Heart left ventricle (tissue), 16 donors: ENCODE results near the gene SCD. TPM values are rescaled to one million over a fixed set of nuclear protein-coding genes. Genes with fewer than 3 reads are reported as not detected.

ENCODE experiments used
- ATAC-seq, 4 donors: fragments of 200-7000 bp; cut with Tn5 transposase; one replicate each; pipeline ENCODE4 v1.9.1; 2020 to 2022; ENCODE audit warnings: moderate library complexity in 4 of 4, mild to moderate bottlenecking in 3 of 4, moderate number of reproducible peaks in 1 of 4
- DNase-seq, 5 donors: peaks; one replicate each; pipeline ENCODE4 v3.0.0-alpha.2; 2020
- H3K27ac ChIP-seq, 12 donors: fragments of 200-600 bp; sonication (generic) in 4 of 12; one replicate each; pipeline versions ENCODE4 v1.5.0 to v1.8.0; 2016 to 2022; ENCODE audit warnings: mild to moderate bottlenecking in 2 of 12
- H3K27me3 ChIP-seq, 9 donors: fragments of 200-600 bp; sonication (generic) in 2 of 9; one replicate each; pipeline versions ENCODE4 v1.5.1 to v1.8.0; 2016 to 2022; ENCODE audit warnings: mild to moderate bottlenecking in 3 of 9
- H3K36me3 ChIP-seq, 9 donors: fragments of 200-600 bp; sonication (generic) in 2 of 9; one replicate each; pipeline versions ENCODE4 v1.5.0 to v1.8.0; 2018 to 2022; ENCODE audit warnings: mild to moderate bottlenecking in 2 of 9
- H3K4me1 ChIP-seq, 12 donors: fragments of 200-600 bp; sonication (generic) in 4 of 12; one replicate each; pipeline versions ENCODE4 v1.5.0 to v1.8.0; 2016 to 2022; ENCODE audit warnings: mild to moderate bottlenecking in 3 of 12
- H3K4me3 ChIP-seq, 12 donors: fragments of 200-600 bp; sonication (generic) in 4 of 12; one replicate each; pipeline versions ENCODE4 v1.5.0 to v1.8.0; 2017 to 2022; ENCODE audit warnings: mild to moderate bottlenecking in 9 of 12, moderate library complexity in 4 of 12
- H3K9me3 ChIP-seq, 12 donors: fragments of 200-600 bp; sonication (generic) in 4 of 12; one replicate each; pipeline versions ENCODE4 v1.5.0 to v1.8.0; 2016 to 2022; ENCODE audit warnings: mild to moderate bottlenecking in 1 of 12
- CTCF ChIP-seq, 12 donors: fragments of 200-600 bp; sonication (generic) in 4 of 12; IDR thresholded peaks; one replicate each; pipeline versions ENCODE4 v1.5.0 to v1.8.0; 2018 to 2022; ENCODE audit warnings: antibody characterized with exemption in 12 of 12, mild to moderate bottlenecking in 5 of 12
- POLR2A ChIP-seq, 2 donors: fragments of 450-650 bp; IDR thresholded peaks; one replicate each; pipeline ENCODE4 v1.6.1; 2017; ENCODE audit warnings: antibody characterized with exemption in 2 of 2, mild to moderate bottlenecking in 2 of 2, moderate library complexity in 2 of 2
- WGBS, 4 donors: extraction: QIAGEN DNeasy Blood & Tissue Kit in 2 of 4; methylation state at CpG; one replicate each; pipeline versions ENCODE4 v1.1.5 to v1.1.7; 2013 to 2018; 5-methylcytosine and 5-hydroxymethylcytosine counted together
- intact Hi-C, 10 donors: fragments of 100-400 bp; cut with DNase I; formaldehyde crosslinking; loops; one replicate each; pipeline versions ENCODE4 v1.11.1 to v1.14.2; 2022
- polyA plus RNA-seq, 2 donors: library from polyadenylated mRNA; stranded (reverse); fragments of 200-250 nt; gene quantifications; one replicate each; pipeline ENCODE4 v1.2.3, GENCODE V29; 2013
- total RNA-seq, 9 donors: library from RNA; depleted of rRNA in 2 of 9; stranded (reverse); fragments of >200 nt in 2 of 9; fragmentation: NEBNext Ultra II Directional in 3 of 9; extraction: Animal tissue kit (Norgen Biotek cat#: 25700) in 3 of 9; gene quantifications; one replicate each; pipeline versions ENCODE4 v1.1.0 to v1.2.4, GENCODE V29; 2016 to 2023
- donor health status: ischemic (EF 13 %, LVEDD 7.1; RV severe dilation, severe dysfunction).
- donor health status: healthy with polysubstance abuse.
- donor health status: DM: no; HTN: yes; CAD: no.
- donor health status: DM: no; HTN: no; CAD: no.
- donor health status: ischemic (EF 25% LVEDD 6.9; RV normal size, moderate dysfunction).
- donor health status: ischemic (EF 25% LVEDD 5.7; RV mildly dilated, moderate dysfunction).
- donor health status: healthy.
- donor health status: DM: yes; HTN: yes; CAD: no.
- donor health status: ischemic (EF 35%, LVEDD 5.7; RV mildly dilated, moderate dysfunction).
- donor health status: nonischemic (EF 11% LVEDD 7.7; RV severe dilation, severe dysfunction).
- donor health status: DM: yes; HTN: yes; CAD: no.
- donor health status: PGD.
- donor health status: ischemic (EF 29% LVEDD 5.4; RV normal size, mild dysfunction).
- donor health status: nonischemic (EF 23%, LVEDD 6.1; RV moderate dilation, normal function).

Gene SCD
- total and polyA plus RNA-seq, 11 donors, result 2.3 to 216 (median 9.4) TPM

- ATAC-seq, result no peak
- Histone ChIP-seq H3K4me3 (no peak overlapping the region), H3K27me3 (no peaks in the 10 kb centered on the region), H3K36me3 (peaks cover 0 to 11% (median 0%) of the 10 kb centered on the region in 9 donors), H3K9me3 (no peaks in the 10 kb centered on the region), H3K4me1 (peaks cover 0 to 20% (median 14%) of the 10 kb centered on the region in 12 donors), H3K27ac (no peak overlapping the region)
- TF ChIP-seq CTCF (IDR thresholded peaks at IDR 0.05) (no peak), POLR2A (IDR thresholded peaks at IDR 0.05) (no peak)
- DNase-seq, result no peak
- WGBS, 4 donors, result 89 to 91% (median 90%) methylated on average over 14 of the region's 14 CpGs
- intact Hi-C loops, result no loop called here
Observed at GRCh38 chr10:100356067-100357017, 9.3 kb downstream of the SCD start.

GRCh38 chr10:100357059-100357858 is 10.2 kb downstream of the SCD start:
- H3K9me3 ChIP-seq, result no peaks in the 10 kb centered on the region
- peaks cover 0 to 8% (median 0%) of the 10 kb centered on the region in 9 donors for H3K36me3 ChIP-seq
- H3K27ac ChIP-seq, result no peak overlapping the region
- no peak overlapping the region for H3K4me3 ChIP-seq
- TF ChIP-seq CTCF (IDR thresholded peaks at IDR 0.05), result no peak
- TF ChIP-seq POLR2A (IDR thresholded peaks at IDR 0.05), result no peak
- peaks cover 0 to 20% (median 14%) of the 10 kb centered on the region in 12 donors for H3K4me1 ChIP-seq
- intact Hi-C loops, result no loop called here
- no peaks in the 10 kb centered on the region for H3K27me3 ChIP-seq
- DNase-seq (no peak), ATAC-seq (no peak)
- WGBS, 4 donors, result 69 to 79% (median 76%) methylated on average over 4 of the region's 4 CpGs

GRCh38 chr10:100359030-100359432 is 12.0 kb downstream of the SCD start:
- peak in 2 of 4 donors; percentile 23 to 26 for ATAC-seq
- WGBS, 4 donors, result 35 to 51% (median 41%) methylated on average over 2 of the region's 2 CpGs

More at GRCh38 chr10:100359030-100359432, 12.0 kb downstream of the SCD start:
- no peak for DNase-seq
- no peaks in the 10 kb centered on the region for H3K9me3 ChIP-seq
- no peak overlapping the region for H3K27ac ChIP-seq
- peaks cover 0 to under 1% (median 0%) of the 10 kb centered on the region in 9 donors for H3K36me3 ChIP-seq
- TF ChIP-seq POLR2A (IDR thresholded peaks at IDR 0.05) (no peak), CTCF (IDR thresholded peaks at IDR 0.05) (no peak)
- H3K4me1 ChIP-seq, result peaks cover 0 to 25% (median 16%) of the 10 kb centered on the region in 12 donors
- intact Hi-C loops, result no loop called here
- H3K27me3 ChIP-seq, result no peaks in the 10 kb centered on the region
- no peak overlapping the region for H3K4me3 ChIP-seq
